HG03469 (cell line): ENCODE measurements around the gene ADM5.

Source experiments
- ATAC-seq: cut with Tn5 transposase; IDR thresholded peaks from one replicate; pipeline ENCODE4 v1.9.1; 2021; ENCODE audit warnings: mild to moderate bottlenecking, moderate library complexity, moderate number of reproducible peaks; ENCODE audit not compliant: unreplicated experiment

The ADM5 gene

GRCh38 chr19:49658139-49658517 lies 31.3 kb upstream of the ADM5 start:
- no peak for ATAC-seq

DNA sequence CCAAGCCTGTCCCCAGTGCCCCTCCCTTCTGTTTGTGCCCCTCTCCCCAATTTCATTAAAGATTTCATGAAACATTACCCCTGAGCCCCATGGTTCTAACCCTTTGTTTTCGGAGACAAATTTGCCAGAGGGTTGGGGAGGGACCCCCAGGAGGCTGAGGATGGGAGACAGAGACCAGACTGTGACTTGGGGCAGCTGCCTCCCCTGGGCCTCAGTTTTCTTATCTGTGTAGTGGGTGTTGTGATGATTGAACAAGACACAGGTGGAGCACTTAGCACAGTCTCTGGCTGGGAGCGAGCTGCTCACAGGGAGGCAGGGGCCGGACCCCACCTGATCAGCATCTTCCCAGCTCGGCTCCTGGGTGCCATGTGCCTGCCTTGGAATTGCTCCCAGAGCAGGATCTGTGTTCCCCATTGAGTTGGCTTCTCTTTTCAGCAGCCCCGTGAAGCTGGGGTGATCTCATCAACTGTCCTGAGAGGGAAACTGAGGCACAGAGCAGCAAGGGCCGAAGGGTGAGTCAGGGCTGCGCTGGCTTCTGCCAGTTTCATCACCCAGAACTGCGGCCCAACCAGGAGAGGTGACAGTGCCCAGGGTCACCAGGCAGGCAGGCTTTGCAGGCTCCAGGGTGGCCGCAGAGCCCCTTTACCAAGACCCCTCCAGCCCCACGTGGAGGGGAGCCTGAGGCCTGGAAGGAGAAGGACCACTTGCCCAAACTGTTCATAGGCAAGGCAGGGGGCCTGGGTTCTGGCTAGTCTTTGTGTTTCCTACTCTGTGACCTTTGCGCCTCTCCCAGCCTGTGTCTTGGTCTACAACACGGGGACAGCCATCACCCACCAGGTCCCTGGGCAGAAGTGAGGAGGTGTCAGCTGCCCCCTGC lies 30.6 kb upstream of the ADM5 start:
- ATAC-seq = no peak

DNA sequence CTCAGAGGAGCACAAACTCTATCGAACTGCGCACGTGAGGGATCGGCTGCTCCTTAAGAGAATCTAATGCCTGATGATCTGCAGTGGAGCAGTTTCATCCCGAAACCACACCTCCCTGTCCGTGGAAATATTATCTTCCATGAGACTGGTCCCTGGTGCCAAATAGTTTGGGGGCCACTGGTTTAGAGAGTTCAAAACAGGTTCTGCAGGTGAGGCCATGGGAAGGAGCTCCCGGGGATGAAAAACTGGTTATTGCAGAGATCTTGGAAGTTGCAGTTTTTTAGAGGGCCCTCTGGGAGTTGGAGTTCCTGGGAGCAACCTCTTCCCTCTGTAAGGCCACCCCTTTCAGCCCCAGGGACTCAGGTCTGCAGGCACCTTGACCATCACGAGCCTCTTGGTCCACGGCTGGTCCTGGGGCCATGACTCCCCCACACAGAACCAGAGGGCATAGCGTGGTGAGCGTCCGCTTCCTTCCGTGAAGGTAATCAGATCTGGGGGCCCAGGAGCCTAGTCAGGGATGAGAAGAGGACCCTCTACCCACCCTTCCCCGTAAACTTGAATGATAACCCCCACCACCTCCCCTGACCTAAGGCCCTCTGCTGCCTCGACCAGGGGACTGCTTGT lies 28.9 kb upstream of the ADM5 start:
- no peak for ATAC-seq

GRCh38 chr19:49662011-49662410 lies 27.4 kb upstream of the ADM5 start:
- no peak for ATAC-seq

DNA sequence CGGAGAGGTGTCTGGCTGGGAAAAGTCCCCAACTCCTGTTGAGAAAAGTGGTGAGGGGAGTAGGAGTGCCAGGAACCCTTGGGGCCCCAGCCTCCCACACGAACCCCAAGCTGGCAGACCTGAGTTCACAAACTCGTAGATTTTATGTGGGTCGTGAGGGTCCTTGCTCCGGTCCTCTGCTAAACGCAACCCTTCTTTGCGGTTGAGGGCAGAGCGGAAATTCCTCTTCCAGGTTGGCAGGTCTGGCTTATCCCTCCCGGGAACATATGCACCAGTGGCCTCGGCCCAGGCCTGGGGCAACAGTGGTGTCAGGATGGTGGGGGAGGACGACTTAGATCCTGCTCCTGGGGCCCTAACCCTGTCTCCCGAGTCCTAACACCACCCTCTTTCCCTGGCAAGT lies 26.2 kb upstream of the ADM5 start:
- no peak for ATAC-seq

DNA sequence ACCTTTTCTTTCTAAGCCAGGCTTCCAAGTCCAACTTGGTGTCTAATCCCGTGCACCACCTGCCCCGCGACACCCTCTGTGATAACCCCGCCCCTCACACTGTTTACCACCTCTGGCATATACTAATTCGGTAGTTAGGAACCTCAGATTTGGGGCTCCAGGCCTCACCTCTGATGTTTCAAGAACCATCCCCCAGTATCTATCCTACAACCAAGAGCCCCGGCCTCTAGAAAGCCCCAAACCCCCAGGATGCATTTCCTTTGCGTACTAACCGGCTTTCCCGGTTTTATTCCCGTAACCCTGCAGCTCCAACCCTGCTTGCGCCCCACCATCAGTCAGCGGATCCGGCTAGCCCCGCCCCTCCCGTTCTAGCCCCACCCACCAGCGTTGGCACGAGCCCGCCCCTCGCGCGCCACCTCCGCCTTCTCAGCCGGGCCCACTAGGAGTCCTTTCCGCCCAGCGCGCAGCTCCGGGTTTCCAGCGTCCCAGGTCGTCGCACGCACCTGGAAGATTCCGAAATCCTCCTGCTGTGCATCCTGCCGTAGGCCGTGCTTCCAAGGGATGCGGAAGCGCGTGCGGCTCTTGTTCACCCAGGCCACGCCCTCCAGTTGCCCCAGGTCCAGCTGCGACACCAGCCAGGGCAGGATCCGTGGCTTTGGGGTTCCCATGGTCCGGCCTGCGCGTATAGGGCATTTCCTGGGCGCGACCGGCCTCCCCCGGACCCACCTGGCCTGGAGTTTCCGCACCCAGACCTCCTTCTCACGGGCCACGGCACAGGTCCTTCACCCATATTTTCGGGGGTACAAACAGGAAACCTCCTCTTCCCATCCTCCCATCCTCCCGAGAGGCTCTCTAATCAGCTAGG lies 25.0 kb upstream of the ADM5 start:
- no peak for ATAC-seq

- no peak for ATAC-seq
These were observed 24.4 kb upstream of the ADM5 start for GRCh38 chr19:49665036-49665350.

DNA sequence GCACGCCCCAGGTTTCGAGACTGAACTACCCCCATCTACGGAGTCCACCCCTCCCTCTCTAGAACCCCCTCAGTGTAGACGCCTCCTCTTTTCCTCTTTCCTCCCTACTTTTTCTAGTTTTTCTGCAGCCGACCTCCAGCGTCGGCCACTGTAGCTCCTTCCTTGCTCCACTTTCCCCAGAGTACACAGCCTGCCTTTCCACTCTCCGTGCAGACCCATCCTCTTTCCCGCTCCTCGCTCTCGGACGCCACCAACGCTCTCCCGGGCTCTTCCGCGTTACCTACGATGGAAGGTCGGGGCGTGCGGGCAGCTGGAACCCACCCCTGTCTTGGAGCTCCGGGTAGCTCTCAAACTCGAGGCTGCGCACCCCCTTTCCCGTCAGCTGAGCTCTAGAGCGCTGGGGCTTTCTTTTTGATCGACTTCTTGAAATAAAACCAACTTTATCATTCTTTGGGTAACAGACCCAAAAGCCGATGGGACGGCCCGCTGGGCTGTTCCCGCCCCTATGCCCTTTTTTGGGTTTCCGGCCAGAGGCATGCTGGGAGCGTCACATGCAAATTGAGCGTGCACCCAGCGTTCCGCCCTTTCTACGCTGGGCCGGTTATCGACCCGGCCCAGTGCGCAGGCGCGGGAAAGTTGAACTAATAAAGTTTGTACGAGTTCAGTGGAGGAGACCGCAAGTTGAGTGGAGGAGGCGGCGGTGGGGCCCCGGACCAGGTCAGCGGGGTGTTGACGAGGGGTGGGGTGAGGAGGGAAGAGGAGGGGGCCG lies 23.9 kb upstream of the ADM5 start, which contains the start of the genes BCL2L12 and IRF3:
Gene BCL2L12, plus strand, starts transcription at position 583 of the 769 bp plus-strand sequence. CDS start 760 bp downstream, outside the sequence.
Gene IRF3, minus strand, starts transcription at position 507 of the 769 bp plus-strand sequence. CDS start 1,019 bp downstream, outside the sequence.
- peak; percentile 61 for ATAC-seq

GRCh38 chr19:49666120-49666444 lies 23.3 kb upstream of the ADM5 start:
- no peak for ATAC-seq

GRCh38 chr19:49667473-49667872 lies 21.9 kb upstream of the ADM5 start:
- no peak for ATAC-seq

GRCh38 chr19:49669516-49669915 lies 19.9 kb upstream of the ADM5 start:
- no peak for ATAC-seq

GRCh38 chr19:49672131-49672919 lies 17.1 kb upstream of the ADM5 start:
- no peak for ATAC-seq

DNA sequence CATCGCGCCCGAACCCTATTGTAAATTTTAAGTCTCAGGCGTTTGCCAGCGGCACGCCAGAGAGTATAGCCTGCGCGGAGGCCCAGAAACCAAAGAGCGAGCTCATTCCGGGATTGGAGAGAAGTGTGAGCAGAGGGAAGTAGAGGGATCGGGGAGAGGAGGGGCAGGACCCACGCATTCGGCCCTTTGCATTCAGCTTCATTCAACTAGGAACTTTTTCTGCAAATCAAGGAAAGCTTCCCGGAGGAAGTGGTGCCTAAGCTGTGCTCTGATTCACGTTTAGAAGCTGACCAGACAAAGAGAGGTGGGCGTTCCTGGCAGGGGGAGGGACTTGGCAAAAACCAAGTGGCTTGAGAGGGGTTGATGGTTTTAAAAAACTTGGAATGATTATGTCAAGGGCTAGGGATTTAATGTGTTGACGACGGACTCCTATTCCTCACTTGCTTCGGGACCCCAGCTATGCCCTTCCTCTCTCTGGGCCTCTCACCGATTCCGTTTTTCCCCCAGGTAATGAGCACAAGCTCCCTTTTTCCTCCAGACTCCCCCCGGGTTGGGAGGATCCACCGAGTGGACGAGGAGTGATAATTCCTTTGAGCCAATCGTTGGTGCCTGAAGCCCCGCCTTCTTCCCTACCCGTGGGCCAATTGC lies 13.1 kb upstream of the ADM5 start:
- ATAC-seq = peak; percentile 45

GRCh38 chr19:49676784-49677230 lies 12.6 kb upstream of the ADM5 start:
- ATAC-seq = no peak

GRCh38 chr19:49677231-49677900 lies 12.0 kb upstream of the ADM5 start, which contains the start of gene PRMT1:
TSS of gene PRMT1 (plus strand) at chr19:49677271. CDS start at chr19:49677281, 10 bp downstream.
- ATAC-seq = no peak

DNA sequence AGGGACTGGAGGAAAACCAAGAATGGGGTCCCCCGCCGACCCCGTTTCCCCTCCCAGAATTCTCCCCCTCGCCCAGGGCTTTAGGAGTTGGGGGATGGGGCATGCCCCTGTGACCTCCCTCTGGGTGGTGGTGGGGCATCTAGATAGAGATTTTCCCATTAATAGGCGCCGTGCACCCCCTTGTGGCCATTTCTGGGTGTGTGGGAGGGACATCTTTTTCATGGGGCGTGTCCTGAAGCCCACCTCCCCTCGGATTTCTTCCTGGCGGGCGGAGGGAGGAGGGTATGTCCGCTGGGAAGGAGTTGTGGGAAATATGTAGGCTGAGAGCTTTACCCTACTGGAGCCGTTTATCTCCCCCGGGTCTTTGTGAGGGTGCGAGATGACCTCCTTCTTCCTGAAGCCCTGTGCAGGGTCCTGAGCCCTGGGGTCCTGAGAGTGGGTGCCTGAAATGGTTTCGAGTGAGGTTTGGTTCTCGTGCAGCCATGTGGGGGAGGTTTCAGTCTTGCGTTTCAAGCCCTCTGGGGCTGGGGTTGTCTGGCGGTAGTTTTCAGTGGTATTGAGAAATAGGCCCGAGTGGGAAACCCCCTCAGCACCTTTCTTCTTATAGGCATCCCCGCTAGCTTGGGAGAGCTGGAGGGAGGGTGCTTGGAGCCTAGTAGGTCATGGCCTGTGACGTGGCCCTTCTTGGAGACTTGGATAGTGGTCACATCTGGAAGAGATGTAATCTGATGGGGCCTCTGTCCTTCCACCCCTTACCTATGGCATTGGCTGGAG lies 11.3 kb upstream of the ADM5 start:
- no peak for ATAC-seq

GRCh38 chr19:49678985-49679770 lies 10.2 kb upstream of the ADM5 start:
- no peak for ATAC-seq
